DMS 273 (cell line): ENCODE results near the gene ARL15.
A peak's percentile ranks its signal among the peaks of the same experiment; 100 is the strongest.
"Not testable (repeated sequence)": the region's sequence is repeated elsewhere in the genome, so short reads cannot be mapped to it uniquely, and the experiment has no call there.

Experiments
- DNase-seq: peaks from one replicate; lab custom pipeline; 2025; ENCODE audit not compliant: unreplicated experiment; lab: John Stamatoyannopoulos, UW

Gene ARL15

DNA sequence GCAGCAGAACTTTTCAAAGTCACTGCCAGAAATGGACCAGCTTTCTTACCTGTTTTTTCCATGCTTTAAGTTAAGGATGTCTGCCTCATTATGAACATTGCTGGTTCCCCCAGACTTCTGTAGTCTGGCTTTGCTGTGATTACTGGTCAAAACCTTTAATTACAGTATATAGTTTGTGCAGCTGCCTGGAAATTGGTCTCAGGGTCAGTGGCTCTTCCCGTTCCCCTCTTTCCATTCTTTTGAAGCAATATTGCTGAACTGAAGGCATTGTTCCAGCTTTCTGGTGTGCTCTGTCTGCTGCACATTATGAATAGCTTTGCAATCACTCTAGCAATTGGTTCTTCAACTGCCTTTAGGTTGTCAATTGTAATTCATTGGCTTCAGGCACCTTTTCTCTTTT lies 206.5 kb downstream of the ARL15 start:
- no peak for DNase-seq

DNA sequence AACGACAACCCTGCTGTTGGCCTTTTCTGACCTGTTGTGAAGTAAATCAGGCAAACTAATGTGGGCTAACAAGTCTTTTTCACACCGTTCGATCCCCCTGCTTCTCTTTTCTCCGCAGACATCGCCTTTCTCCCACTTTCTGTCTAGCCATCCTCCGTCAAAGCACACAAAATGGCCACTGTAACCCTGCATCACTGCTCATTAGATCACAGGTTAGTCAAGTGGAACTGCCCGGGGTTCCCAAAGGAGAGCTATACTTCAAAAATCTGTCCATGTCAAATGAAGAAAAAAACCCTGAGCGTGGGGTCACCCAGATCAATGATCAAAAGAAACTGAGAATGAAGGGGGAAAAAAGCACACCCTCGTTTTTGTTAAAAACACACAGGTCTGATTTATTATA lies 212.1 kb downstream of the ARL15 start:
- DNase-seq, result no peak

DNA sequence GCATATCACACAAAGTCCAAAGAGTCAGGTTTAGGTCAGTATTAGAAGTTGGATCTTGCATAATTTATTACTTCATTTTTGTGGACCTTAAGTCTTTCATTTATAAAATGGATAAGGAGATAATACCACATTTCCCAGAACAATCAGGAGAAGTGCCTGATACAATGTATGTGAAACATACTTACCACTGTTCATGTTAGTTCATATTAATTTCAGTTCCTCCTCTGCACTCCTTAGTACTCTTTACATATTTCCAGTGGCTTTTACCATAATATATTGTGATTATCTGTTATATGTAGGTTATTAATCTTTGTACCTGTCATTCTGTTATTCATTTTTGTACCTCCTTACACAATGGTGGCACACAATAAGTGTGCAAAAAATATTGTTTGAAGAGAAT lies 214.4 kb downstream of the ARL15 start:
- no peak for DNase-seq

DNA sequence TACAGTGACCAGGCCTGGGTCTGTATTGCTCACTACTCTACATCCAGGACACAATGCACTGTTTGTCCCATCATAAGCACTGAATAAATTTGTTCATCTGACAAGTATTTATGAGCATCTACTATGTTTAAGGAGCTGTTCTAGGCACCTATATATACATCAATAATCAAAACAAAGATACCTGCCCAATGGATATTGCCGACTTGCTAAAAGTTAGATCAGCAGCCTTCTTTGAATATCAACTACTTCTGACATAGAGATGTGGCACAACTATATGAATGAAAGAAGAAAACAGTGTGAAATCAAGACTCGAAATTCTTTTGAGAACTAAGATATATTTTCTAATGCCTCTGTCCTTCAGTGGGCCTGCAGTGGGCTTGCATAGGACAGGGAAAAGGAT lies 215.7 kb downstream of the ARL15 start:
- no peak for DNase-seq

DNA sequence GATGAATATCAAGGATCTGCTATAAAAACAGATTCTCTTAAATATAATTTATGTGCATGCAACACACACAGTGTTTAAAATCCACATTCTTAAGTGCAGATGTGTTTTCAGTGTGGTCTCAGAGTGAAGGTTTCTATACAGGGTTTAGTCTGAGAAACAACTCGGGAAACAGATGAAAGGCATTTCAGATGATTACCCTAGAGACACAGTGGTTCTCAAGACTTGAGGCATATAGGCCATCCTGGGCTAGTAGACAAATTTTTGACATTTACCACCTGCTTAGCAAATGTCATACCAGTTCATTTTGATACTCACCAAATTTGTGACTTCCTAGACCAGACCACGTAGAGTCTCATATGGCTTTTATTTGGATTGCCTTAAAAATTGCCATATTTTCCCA lies 216.5 kb downstream of the ARL15 start:
- DNase-seq, result no peak

DNA sequence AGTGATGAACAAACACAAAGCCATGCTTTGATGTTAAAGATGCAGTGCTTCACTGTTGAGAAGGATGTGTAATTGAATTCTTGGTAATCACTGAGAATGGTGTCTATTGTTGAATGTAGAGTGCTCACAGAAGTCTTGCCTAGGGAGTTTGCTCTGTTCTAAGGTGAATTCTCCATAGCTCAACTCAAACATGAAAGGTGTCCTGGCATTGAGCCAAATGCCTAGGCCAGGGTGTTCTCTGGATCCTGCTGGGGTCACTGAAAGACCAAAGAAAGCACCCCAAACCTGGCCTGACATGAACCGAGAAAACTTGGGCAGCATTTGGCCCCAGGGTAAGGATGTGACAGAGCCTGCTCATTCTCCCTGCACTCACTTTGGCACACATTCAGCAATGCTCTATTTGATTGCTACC lies 217.3 kb downstream of the ARL15 start:
- peak; percentile 30 for DNase-seq

DNA sequence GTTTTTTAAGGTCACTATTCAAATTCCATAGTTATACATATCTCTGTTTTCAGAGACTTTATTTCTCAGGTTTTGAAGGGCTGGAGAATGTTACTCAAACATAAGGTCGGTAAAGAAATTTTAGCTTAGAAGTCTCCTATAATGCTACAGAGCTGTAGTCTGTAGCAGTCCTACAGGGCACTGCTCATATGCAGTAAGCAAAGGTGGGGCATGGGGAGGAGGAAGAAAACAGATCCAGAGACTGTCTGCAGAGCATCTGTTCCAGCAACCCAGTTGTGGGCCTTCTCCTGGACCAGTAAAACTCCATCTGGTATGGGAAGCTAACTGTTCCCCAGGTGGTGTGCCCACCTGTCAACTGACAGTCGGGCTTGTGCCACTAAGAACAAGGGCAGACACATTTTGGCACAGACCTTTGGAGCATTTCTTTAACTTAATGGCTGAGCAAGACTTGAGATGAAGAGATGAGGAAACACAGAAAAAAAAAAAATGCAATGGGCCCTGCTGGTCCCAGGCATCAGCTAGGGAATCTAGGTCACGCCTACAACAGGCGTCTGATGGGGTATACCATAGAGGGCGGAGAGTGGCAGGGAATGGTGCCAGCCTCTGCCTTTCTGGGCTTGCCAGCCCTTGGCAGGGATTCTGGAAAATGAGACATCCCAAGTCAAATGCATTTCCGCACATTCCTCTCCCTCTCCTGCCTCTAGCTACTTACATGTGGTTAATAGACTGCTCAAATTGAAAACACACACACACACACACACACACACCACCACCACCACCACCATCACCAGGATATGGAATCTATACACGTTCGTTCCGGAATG lies 218.9 kb downstream of the ARL15 start:
- peak; percentile 97 for DNase-seq

DNA sequence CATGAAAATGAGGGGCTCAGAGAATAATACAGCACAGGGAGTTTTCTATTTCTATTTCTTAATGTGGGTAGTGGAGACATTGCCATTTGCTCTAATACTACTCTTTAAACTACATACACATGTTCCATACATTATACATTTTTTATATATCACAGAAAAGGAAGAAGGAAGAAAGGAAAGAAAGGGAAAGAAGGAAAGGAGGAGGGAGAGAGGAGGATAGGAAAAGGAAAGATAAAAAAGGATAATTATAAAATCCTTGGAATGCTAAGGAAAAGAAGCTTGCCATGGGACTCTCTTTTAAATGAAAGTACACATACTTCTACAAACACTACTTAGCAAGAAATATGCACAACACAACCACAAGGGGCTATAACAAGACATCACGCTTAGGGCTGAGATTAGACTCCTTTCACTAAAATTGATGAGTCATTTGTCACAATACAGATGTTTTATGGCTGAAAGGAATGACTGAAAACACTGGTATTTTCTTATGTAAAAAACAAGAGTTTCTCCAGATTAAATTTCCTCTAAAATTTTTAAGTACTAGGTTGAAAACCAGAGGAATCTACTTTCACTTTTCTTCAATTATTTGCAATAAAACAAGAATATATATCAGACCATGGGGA lies 219.8 kb downstream of the ARL15 start:
- DNase-seq, result peak; percentile 32

DNA sequence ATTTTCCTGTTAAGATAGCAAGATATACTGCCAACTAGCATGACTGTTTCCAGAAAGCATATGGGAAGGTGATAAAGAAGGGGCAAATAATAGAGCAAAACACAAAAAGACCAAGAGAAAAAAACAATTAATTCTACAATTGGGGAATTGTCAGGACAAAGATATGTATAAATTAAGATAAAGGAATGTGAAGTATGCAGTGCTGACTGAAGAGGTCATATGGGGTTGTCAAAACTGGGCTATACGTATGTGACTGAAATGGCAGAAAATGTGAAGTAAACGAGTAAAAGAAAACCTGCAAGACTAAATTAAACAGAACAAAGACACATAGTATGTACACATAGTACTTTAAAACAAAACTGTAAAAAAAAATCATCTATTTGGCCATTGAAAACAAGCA lies 222.3 kb downstream of the ARL15 start:
- no peak for DNase-seq

DNA sequence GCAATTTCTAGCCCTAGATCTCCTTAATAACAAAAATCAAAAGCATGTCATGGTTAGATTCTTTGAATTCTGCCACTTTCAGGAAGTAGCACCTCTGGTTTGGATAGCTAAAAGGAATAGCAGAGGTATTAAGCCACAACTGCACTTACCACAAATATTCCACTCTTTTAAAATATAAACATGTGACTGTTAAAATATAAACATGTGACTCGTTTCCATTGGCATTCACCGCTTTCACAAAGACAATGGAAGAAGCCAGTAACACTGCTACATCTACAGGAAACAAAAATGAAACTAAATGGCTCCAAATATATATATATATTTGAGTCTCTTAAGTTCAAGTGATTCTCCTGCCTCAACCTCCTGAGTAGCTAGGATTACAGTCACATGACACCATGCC lies 222.9 kb downstream of the ARL15 start:
- DNase-seq, result no peak

DNA sequence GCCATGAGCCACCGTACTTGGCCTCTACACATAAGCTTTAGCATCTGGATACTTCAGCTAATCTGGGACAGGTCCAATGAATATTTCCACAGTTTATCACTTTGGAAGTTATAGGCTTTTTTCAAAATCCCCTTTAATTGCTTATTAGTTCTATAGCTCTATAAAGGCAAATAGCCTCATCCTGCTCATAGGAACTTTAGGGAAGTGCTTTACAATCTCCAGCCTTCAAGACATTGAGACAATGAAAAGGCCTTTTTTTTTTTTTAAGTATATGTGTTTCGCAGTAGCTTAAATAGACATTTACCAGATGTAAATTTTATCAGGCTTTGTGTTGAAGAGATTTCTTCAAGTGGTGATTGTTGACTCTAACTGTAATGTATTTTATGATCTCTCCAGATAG lies 224.2 kb downstream of the ARL15 start:
- no peak for DNase-seq

DNA sequence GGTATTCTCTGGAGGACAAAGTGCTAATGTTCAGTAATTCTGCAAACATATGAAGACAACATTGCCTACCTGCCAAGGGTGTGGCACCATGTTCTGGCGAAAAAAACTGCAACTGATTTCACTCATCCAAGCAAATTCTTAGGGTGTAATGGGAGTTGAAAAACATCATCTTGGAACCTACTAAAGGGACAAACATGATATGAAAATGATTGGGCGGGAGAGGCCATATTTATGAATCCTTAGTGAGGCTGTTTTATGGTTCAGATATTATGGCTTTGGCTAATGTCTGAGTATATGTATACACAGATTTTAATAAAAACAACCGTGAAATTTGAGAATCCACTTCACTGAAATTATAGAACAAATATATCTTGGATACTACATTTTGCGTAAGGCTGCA lies 225.7 kb downstream of the ARL15 start:
- DNase-seq, result no peak

DNA sequence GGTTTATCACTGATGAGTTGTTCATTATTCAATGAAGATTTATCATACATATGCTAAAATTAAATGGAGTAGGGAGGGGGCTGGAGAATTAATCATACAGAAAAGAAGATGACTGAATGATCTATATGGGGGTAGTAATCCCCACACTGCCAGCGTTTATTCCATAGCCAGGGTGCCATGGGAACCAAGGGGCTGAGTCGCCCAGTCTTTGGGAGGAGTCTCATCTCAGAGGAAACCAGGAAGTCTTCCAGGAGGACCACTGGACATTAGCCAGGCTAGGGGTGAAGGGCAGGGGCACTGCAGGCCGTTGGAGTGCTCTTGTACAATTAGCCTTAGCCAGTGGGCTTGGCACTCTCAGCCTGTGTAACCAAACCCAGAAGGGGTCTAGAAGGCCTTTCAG lies 226.5 kb downstream of the ARL15 start:
- no peak for DNase-seq

DNA sequence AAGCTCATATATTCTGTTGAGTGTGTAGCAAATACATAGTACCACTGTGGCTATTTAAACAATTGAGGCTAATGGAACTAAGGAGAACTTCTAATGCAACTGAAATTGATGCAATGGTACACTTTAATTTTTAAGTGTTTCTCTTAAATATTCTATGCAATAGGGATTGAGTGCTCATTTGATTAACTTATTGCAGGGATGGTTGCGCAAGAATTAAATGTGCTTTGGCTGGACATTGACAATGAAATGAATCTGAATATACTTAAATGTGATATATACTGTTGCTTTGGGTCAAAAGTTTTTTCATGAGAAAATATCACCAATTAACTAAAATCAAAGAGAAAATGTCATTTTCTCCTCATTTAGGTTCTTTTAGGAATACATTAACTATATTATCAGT lies 227.1 kb downstream of the ARL15 start:
- DNase-seq, result no peak

DNA sequence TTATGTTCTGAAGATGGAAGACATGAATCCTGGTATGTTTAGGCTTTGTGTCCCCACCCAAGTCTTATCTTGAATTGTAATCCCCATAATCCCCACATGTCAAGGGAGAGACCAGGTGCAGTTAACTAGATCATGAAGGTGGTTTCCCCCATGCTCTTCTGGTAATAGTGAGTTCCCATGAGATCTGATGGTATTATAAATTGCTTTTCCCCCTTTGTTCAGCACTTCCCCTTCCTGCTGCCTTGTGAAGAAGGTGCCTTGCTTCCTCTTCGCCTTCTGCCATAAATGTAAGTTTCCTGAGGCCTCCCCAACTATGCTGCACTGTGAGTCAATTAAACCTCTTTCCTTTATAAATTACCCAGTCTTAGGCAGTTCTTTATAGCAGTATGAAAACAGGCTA lies 229.0 kb downstream of the ARL15 start:
- no peak for DNase-seq

DNA sequence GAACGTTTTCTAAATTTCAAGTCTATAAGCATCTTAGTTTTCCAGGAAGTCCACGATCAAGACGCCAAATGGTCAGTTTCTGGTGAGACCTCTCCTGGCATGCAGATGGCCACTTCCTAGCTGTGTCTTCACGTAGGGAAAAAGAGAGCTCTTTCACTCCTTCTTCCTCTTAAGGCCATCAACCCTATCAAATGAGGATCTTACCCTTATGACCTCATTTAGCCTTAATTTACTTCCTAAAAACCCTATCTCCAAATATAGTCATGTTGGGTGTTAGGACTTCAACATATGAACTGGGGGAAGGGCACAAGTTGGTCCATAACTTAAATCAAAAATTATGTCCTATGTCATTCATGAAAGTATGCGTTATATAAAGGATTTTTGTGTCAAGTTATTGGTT lies 229.5 kb downstream of the ARL15 start:
- DNase-seq, result no peak

DNA sequence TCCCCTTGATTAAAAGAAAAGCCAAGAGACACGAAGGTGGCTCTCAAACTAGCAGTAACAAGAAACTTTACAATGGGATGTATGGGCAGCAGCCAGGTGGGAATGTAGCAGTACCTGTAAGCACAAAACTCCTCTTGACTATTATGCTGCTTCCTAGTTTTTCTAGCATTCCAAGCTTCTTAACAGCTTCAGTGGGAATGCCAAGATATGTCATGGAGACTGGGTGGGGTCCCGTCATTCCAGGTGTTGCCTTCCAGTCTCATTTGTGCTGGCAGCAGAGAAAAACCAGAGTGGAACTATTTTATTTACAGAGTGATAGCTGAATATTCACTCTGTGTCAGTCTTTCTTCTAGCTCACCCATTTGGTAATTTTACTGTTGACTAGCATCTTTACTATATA lies 236.6 kb downstream of the ARL15 start:
- DNase-seq, result no peak

DNA sequence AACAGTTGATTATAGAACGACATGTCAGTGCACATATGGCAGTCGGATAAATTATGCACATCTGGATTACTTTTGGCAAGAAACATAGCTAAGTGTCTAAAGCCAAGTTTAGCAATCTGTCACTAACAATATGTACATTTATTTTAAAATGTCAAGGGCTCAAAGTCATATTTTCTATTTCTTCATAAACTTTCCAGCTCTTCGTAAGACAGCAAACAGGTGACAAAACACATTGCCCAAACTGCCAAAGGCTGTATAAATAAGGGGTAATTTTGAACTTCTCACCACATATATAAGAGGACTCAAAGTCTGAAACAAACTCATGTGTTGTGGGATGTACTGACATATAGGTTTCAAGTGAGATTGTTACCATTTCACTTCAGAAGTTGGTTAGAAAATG lies 237.2 kb downstream of the ARL15 start:
- peak; percentile 74 for DNase-seq

DNA sequence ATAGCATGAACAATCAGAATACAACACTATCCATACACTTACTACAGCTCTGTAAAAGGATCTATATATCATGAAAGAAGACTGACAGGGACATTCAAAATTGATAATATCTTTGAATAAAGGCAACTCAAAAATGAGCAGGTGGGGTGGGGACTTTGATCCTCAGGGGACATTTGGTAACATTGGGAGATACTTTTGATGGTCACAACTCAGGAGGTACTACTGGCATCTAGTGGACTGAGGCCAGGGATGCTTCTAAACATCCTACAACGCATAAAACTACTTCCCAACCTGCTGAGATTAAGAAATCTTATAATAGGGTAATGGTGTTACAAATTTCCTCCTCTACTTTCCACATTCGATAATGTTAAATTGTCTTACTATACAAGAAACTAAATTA lies 243.9 kb downstream of the ARL15 start:
- DNase-seq, result no peak

DNA sequence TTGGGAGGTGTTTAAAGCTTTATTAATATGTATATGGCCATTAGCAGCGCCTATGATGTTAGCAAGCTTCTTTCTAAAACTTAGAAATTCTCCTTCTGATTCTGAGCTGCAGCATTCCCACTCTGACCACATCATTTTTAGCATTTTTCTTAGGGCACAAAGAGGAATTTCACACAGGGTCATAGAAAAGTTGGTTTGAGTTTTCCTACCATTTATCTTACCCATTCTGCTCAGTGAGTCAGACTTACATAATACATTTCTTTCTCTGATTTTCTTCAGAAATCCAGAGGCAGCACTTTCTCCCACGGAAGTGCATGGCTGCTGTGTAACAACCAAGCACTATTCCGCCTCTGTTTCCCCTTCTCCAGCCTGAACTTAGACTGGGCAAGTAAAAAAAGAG lies 246.6 kb downstream of the ARL15 start:
- no peak for DNase-seq

DNA sequence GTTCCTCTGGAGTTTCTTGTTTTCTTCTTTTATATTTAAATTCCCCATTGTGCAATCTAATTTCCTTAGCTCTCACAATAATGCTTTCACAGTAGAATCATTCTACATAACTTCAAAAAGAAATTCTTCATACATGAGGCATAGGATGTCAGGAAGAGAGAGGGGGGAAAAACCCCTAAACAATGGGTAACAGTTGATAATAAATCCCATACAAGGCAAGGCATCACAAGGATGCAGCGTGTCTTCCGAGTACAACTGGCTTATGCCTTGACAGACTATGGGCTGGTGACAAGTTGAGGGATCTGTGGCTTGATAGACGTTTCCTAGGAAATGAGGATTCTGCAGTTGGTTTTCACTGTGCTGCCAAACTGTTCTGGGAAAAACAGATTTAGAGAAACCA lies 247.4 kb downstream of the ARL15 start:
- no peak for DNase-seq

DNA sequence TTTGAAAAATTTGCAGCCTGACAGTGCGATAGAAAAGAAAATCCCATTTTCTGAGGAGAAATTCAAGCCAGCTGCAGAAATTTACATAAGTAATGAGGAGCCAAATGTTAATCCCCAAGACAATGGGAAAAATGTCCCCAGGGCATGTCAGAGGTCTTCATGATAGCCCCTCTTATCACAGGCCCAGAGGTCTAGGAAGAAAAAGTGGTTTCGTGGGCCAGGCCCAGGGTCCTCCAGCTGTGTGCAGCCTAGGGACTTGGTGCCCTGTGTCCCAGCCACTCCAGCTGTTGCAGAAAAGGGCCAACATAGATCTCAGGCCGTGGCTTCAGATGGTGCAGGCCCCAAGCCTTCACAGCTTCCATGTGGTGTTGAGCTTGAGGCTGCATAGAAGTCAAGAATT lies 249.5 kb downstream of the ARL15 start:
- DNase-seq, result not testable (repeated sequence)

DNA sequence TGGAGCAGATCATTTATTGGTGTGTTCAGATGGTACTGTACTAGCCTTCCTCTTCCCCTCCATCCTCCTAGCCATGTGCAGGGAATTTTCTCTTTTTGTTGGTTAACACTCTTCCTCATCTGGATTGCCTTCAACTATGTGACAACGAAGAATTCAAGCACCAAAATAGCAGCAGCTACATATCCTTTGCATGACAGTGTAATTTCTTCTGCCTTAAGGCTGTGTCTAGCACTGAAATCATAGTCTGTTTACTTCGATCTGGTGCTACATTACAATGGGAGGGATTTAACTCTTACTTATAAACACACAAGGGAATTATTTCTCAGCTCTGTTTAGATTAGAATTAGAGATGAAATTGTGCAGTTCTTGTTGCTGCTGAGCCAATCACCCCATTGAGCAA lies 260.4 kb downstream of the ARL15 start:
- no peak for DNase-seq
